DND-41 (cell line): ENCODE data around the gene TEX22.

Source experiments
- CTCF ChIP-seq: IDR thresholded peaks from 2 replicates; pipeline ENCODE4 v1.5.1; 2012; ENCODE audit warnings: borderline replicate concordance, low read length, moderate library complexity, mild to moderate bottlenecking; ENCODE audit not compliant: poor library complexity, severe bottlenecking; ENCODE audit errors: extremely low read depth
- EZH2 ChIP-seq: IDR thresholded peaks from 3 replicates; pipeline ENCODE4 v1.6.1; 2012; ENCODE audit warnings: borderline replicate concordance, low read depth, mild to moderate bottlenecking, moderate library complexity, low read length, inconsistent platforms; ENCODE audit not compliant: severe bottlenecking

- TF ChIP-seq CTCF (no peak), EZH2 (no peak)
Measured at GRCh38 chr14:105436891-105437722, 38.8 kb downstream of the TEX22 start.
